GM12891 (cell line): ENCODE measurements around the gene NALCN.

Experiments
- POLR2A ChIP-seq: IDR thresholded peaks from 2 replicates; pipeline ENCODE4 v1.6.1; 2011; ENCODE audit warnings: low read depth, low read length, control low read depth
- POU2F2 ChIP-seq: IDR thresholded peaks from 2 replicates; pipeline ENCODE4 v1.6.1; 2011; ENCODE audit warnings: low read depth, mild to moderate bottlenecking, control low read depth, low read length, moderate library complexity
- SPI1 ChIP-seq: IDR thresholded peaks from 2 replicates; pipeline ENCODE4 v1.6.1; 2011; ENCODE audit warnings: low read depth, low read length, control low read depth

- TF ChIP-seq SPI1, result no peak
- no peak for TF ChIP-seq POU2F2
- no peak for TF ChIP-seq POLR2A
These were observed 18.2 kb upstream of the NALCN start for GRCh38 chr13:101434486-101434885.
